Left colon (tissue), 2 donors: ENCODE measurements around the gene PSME3IP1. TPM values are rescaled to one million over a fixed set of nuclear protein-coding genes. Genes with fewer than 3 reads are reported as not detected.

ENCODE experiments used
- ATAC-seq: fragments of 200-7000 bp; cut with Tn5 transposase; one replicate; pipeline ENCODE4 v1.9.1; 2020; ENCODE audit warnings: mild to moderate bottlenecking, moderate library complexity
- DNase-seq, 2 donors: peaks; one replicate each; pipeline ENCODE4 v3.0.0-alpha.2; 2020
- intact Hi-C, 2 donors: fragments of 100-400 bp; cut with DNase I in 1 of 2; cut with micrococcal nuclease in 1 of 2; formaldehyde crosslinking; loops; one replicate each; pipeline versions ENCODE4 v1.11.2 to v1.14.0; 2022; cut with DNase I, micrococcal nuclease
- total RNA-seq, 2 donors: library from RNA; stranded (reverse); fragmentation: NEBNext Ultra II Directional; extraction: Animal tissue kit (Norgen Biotek cat#: 25700); gene quantifications; one replicate each; pipeline ENCODE4 v1.2.1, GENCODE V29; 2021
- donor health status: DM: no; HTN: no; CAD: no.
- donor health status: DM: yes; HTN: yes; CAD: no.

The PSME3IP1 gene
- total RNA-seq, 2 donors from 2014 or later = 90.6 to 107 TPM

- intact Hi-C loops = no loop called here
- DNase-seq (no peak), ATAC-seq (no peak)
Measured at GRCh38 chr16:57179215-57179828, 6.5 kb downstream of the PSME3IP1 start.

DNA sequence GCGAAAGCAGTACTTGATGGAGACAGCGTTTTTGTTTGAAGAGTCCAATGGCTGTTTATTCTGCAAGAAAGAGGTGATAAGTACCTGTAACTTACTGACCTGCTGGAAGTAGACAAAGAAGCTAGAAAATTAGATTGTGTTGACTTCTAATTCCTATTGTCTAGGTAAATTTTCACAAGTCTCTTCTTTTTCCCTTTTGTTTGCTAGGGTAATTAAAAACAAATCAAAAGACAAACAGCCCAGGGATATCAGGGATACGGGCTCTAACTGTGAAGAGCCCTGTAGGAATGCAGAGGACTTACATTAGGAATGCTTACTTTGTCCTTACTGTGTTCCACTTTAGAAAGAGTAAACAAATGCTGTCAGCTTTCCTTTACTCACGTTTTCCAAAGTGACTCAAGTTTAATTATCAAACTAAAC is 7.0 kb downstream of the PSME3IP1 start:
- DNase-seq (no peak), ATAC-seq (no peak)
- intact Hi-C loops = no loop called here

- DNase-seq (no peak), ATAC-seq (no peak)
- intact Hi-C loops = no loop called here
Measured at GRCh38 chr16:57178196-57178595, 7.6 kb downstream of the PSME3IP1 start.

GRCh38 chr16:57175896-57176295 is 9.9 kb downstream of the PSME3IP1 start:
- DNase-seq = no peak
- intact Hi-C loops = no loop called here
- no peak for ATAC-seq

- ATAC-seq = peak; percentile 11
- intact Hi-C loops = no loop called here
- DNase-seq = no peak
Measured at GRCh38 chr16:57172721-57173290, 13.0 kb downstream of the PSME3IP1 start.

DNA sequence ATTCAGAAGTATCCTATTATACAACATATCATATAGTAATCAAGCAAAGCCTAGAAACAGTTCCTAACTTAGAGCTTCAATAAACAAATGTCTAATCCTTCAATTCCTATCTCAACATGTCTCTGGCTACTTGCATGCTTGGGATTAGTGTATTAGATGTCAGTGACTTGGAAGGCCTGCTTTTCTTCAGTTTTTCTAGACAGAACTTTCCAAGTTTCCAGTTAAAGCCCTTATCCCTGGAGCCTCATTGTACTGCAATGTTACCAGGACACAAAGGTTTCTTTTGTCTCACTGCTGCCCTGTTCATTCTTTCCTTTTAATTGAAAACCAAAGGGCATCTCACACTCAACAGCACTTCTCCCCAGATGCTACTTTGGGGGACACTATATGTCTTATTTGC is 16.5 kb downstream of the PSME3IP1 start:
- intact Hi-C loops = loop anchor here (5.0 kb wide), 2 partner anchors 82 to 87 kb away; no protein-coding TSS in a partner anchor
- DNase-seq (no peak), ATAC-seq (no peak)

DNA sequence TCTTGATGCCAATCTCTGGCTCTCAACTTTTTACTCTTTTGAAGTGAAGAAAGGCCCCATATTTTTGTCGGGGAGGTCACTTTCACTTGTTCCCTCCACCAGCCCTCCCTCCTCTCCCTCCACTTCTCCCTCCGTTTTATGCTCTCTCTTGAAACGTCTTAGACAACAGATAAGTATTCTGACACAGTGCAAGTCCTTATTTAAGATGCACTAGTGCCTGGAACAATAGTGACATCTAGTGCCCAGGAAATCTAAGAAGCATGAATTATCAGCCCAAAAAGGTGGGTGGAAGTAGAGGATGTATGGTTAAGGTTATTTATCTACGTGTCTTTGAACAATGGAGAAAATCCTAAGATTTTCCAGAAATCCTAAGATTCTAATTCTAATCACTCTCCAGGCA is 17.9 kb downstream of the PSME3IP1 start:
- ATAC-seq = peak; percentile 88
- DNase-seq = no peak
- intact Hi-C loops = loop anchor here (5.0 kb wide), 2 partner anchors 81 to 86 kb away; no protein-coding TSS in a partner anchor

DNA sequence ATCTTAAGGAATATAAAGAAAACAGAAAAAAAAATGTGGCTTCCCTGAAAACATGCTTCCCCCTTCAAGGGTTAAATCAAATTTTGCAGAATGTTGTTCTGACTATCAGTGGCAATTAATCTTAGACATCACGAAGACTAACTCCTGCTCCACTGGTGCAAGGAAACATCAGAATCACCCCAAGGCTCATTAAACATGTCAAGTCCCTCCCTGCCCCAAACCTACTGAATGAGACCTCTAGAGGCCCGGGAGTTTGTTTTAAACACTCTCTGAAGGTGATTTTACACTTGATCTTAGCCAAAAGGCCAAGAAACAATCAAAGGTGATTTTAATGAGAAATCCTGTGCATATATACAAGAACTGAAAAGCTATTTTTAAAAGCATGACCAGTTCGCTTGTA is 18.3 kb downstream of the PSME3IP1 start:
- intact Hi-C loops = loop anchor here (5.0 kb wide), 2 partner anchors 80 to 85 kb away; no protein-coding TSS in a partner anchor
- no peak for DNase-seq
- no peak for ATAC-seq

DNA sequence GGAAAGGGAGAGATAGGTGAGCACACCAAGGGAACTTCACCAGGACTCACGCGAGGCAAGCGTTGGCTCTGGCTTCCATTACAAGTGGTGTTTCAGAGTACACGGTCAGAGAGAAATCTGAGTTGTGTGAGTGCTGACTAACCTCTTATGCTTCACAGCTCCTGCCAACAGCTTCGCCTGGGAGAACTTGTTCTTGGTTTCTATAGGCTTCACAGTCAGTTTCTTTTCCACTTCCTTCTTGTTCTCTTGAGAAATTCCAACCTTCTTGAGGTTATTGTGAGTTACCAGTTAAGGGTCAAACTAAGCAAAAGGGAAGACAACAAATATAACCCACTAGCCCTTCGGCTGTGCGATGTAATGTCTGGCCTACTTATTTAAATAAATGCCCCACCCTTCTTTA is 18.9 kb downstream of the PSME3IP1 start:
- no peak for ATAC-seq

GRCh38 chr16:57166451-57166850 is 19.4 kb downstream of the PSME3IP1 start:
- DNase-seq (no peak), ATAC-seq (no peak)
- intact Hi-C loops = loop anchor here (5.0 kb wide), 2 partner anchors 79 to 84 kb away; no protein-coding TSS in a partner anchor

More for the DNA sequence above, 18.9 kb downstream of the PSME3IP1 start:
- DNase-seq = no peak
- intact Hi-C loops = loop anchor here (5.0 kb wide), 2 partner anchors 80 to 85 kb away; no protein-coding TSS in a partner anchor

DNA sequence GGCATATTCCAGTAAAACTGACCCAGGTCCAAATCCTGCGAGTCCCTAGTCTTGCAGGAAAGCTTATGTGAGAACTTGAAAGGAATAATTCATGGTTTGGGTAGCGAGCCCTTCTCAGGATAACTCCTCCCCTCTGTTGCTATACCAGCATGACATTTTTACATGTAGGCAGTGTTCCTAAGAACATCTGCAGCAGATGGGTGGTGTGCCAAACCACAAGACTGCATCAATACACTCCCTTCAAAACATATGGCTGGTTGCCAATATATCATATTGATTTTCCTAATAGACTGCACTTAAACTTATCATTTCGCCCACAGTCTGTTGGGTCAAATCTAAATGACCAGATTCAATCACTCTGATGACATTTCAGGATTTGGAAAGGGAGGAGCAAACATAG is 19.9 kb downstream of the PSME3IP1 start:
- ATAC-seq (no peak), DNase-seq (no peak)
- intact Hi-C loops = loop anchor here (5.0 kb wide), 2 partner anchors 79 to 84 kb away; no protein-coding TSS in a partner anchor

- DNase-seq = no peak
- no peak for ATAC-seq
- intact Hi-C loops = loop anchor here (5.0 kb wide), 2 partner anchors 78 to 83 kb away; no protein-coding TSS in a partner anchor
Measured at GRCh38 chr16:57165483-57165882, 20.4 kb downstream of the PSME3IP1 start.

DNA sequence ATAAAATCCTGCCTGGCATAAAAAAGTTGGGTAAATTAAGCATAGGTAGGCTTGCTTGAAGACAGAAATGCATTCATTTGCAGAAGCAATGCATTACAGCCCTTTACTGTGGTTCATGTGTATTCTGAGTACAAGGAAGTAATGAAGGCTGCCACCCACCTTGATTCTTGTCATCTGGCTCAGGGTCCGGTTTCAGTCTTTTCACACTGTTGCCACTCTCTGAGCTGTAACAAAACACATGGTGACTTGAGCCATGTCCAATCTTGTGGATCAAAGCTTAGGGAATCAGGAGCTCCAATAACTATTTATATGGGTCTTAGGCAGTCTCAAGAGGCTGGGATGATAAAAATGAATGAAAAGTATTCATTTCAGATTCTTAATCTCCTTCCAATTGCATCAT is 22.0 kb downstream of the PSME3IP1 start:
- intact Hi-C loops = no loop called here
- ATAC-seq (no peak), DNase-seq (no peak)

DNA sequence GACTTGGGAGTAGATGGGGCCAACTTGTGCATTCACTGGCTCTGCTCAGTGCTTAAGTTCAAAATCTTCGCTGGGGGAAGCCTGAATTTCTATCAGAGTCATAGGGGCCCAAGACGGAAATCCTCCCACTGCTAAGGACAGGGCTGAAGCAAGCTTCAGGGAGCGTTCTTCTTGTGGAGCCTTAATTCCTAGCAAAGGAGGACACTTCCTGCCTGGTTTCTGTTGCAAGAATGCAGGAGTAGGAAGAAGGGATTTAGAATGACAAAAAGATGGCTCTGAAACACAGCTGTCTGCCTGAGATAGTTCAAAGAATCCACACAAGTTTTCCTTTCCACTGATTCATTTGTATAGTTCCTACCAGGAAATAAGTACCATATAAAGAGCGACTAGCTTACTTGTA is 26.4 kb downstream of the PSME3IP1 start:
- no peak for ATAC-seq
- intact Hi-C loops = no loop called here
- no peak for DNase-seq

DNA sequence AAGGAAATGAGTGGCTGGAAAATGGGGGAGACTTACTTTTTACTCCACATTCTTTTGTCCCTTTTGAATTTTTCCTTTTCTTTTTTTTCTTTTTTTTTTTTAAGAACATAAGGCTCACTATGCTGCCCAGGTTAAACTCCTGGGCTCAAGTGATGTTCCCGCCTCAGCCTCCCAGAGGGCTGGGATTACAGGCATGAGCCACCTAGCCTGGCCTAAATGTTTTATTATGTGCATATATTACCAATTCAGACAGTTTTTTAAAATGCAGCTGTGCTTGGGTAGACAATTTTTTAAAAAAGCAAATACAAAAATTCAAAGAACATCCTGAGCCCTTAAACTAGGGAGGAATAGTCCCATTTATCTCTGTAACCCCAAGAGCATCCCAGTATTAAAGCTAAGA is 28.3 kb downstream of the PSME3IP1 start:
- DNase-seq (no peak), ATAC-seq (no peak)
- intact Hi-C loops = no loop called here

- intact Hi-C loops = no loop called here
- ATAC-seq (peak; percentile 47), DNase-seq (no peak)
Measured at GRCh38 chr16:57156351-57156703, 29.5 kb downstream of the PSME3IP1 start.

GRCh38 chr16:57155702-57156350 is 30.0 kb downstream of the PSME3IP1 start:
- ATAC-seq (no peak), DNase-seq (no peak)
- intact Hi-C loops = no loop called here

DNA sequence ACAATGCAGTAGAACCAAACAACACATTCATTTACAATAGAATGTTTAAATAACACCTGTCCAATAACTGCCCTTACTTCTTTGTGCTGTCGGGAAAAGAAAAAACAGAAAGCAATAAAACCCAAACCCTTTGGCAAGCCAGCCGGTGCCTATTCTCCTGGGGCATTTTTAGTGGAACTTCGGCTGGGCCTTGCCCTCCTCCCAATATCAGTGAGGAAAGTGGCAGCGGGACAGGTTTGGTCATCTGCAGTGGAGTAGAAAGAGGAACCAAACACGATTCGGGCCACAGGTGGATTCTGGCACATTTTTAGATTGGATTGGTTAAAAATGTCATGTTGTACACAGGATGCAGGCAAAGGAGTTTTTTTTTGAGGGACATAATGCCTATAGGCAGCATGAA is 32.0 kb downstream of the PSME3IP1 start:
- intact Hi-C loops = no loop called here
- no peak for DNase-seq
- no peak for ATAC-seq

DNA sequence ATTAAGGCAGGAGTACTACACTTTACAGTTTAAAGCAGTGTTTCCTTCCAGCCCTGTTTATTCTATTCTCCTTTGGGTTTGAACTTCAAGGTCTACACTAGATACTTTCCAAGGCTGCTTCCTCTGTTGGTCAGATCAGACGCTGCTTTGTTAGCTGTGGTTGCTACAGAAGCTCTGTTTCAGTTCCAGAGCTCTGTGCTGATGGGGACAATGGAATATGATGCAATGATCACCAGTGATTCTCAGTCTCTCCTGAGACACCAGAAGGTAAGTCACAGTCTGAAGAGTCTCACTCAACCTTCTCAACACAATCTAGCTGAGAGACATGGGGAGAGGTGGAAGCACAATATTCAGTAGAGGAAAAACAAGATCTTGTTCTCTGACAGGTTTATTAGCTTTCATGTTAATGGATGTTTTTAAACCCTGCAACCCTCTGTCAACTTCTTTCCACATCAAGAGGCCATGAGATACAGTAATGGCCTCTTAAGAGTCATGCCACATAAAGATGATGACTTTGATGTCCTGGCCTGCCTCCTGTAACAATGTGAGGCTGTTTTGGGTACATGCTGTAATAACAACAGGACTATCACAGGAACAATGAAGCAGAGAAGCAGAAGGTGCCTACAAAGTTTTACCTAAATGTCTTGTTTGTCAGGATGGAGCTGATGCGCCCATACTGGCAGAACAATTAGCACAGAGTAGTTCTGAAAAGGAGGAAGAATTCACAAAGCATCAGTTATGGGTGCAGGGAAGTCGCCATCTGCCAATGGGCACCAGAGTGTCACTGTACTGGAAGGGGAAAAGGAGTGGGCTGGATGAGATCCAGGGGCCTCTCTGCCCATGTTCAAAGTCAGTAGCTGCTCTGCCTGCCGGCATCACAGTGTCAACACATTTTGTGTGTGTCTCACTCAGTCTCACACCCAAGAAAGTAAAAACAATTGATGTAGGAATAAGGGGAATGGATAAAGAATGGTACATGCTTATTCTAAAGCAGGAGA is 33.4 kb downstream of the PSME3IP1 start:
- DNase-seq = no peak
- ATAC-seq = no peak
- intact Hi-C loops = no loop called here
